GM15510 (cell line): ENCODE data around the gene HAPLN3.

ENCODE experiments used
- POLR2A ChIP-seq: IDR thresholded peaks from 3 replicates; pipeline ENCODE4 v1.6.1; 2011; ENCODE audit warnings: borderline replicate concordance; ENCODE audit not compliant: insufficient read length; ENCODE audit errors: extremely low read depth

HAPLN3 gene

GRCh38 chr15:88860212-88860611 lies 35.1 kb downstream of the HAPLN3 start:
- no peak for TF ChIP-seq POLR2A

DNA sequence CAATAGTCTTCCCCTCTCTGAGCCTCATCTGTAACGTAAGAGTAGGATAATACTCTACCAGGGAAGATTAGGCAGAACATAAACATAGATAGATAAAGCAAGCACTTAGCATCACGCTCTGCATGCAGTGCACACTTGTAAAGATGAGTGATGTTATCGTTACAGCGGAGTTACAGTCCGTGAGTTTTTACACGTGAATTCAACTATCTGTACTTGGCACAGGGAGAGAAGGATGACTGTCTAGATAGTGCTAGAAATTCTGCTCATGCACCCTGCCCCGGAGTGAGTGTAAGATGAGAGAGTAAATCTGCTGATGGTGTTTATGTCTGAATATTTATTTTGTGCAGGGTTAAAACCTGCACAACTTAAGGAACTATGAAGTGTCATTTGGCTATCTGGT lies 35.8 kb downstream of the HAPLN3 start:
- no peak for TF ChIP-seq POLR2A

GRCh38 chr15:88858934-88859333 lies 36.4 kb downstream of the HAPLN3 start:
- TF ChIP-seq POLR2A, result no peak

DNA sequence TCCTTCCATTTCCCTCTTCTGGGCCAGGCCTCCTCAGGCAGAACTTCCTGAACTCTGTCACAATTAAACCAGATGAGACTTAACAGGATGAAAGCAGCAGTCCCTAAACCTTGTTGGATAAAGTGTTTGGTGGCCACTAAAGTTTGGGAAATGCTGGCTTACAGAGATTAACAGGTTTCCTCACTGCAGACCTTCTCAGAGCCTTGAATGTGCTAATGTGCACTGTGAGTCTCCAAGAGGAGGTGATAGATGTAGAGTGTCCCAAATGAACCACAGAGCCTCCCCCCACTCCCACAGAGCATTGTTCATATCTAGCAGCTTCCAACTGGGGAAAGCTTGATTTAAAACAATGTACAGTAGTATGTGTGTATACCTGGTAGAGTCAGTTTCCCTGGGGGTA lies 42.9 kb downstream of the HAPLN3 start:
- TF ChIP-seq POLR2A, result no peak

GRCh38 chr15:88849376-88850072 lies 45.8 kb downstream of the HAPLN3 start:
- TF ChIP-seq POLR2A, result no peak

- no peak for TF ChIP-seq POLR2A
These were observed 47.1 kb downstream of the HAPLN3 start for GRCh38 chr15:88848203-88848602.

GRCh38 chr15:88847144-88847543 lies 48.2 kb downstream of the HAPLN3 start:
- no peak for TF ChIP-seq POLR2A

DNA sequence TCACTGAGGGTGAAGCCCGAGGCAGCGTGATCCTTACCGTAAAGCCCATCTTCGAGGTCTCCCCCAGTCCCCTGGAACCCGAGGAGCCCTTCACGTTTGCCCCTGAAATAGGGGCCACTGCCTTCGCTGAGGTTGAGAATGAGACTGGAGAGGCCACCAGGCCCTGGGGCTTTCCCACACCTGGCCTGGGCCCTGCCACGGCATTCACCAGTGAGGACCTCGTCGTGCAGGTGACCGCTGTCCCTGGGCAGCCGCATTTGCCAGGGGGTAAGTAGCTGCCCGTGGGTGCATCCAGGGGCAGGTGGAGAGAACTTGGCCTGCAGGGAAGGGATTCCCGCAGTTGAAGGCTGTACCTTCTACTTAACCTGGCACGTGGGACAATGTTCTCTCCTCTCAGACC lies 49.7 kb downstream of the HAPLN3 start:
- no peak for TF ChIP-seq POLR2A

GRCh38 chr15:88844749-88845386 lies 50.5 kb downstream of the HAPLN3 start:
- no peak for TF ChIP-seq POLR2A

DNA sequence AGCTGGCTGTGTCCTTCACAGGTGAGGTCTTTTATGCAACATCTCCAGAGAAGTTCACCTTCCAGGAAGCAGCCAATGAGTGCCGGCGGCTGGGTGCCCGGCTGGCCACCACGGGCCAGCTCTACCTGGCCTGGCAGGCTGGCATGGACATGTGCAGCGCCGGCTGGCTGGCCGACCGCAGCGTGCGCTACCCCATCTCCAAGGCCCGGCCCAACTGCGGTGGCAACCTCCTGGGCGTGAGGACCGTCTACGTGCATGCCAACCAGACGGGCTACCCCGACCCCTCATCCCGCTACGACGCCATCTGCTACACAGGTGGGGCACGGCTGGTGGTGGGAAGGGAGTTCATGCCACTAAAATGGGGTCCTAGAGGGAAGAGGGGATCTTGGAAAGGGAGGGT lies 52.0 kb downstream of the HAPLN3 start:
- TF ChIP-seq POLR2A, result no peak

DNA sequence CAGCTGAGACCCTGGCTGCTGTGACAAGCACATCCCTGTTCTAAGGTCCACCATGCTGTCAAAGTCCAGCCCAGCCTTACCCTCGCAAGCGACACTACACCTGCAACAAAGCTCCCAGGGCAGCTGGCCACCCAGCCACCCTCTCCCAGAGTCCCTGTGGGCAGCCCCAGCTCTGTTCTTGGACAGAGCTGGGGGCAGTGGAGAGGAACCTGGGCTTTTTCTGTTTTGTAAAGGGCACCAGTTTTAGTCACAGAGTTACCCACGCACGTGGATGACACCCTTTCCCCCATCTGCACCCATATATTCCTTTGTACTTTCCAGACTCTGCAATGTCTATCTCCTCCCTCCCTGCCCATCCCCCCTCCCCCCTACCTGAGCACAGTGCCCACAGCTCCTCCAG lies 53.2 kb downstream of the HAPLN3 start:
- no peak for TF ChIP-seq POLR2A

DNA sequence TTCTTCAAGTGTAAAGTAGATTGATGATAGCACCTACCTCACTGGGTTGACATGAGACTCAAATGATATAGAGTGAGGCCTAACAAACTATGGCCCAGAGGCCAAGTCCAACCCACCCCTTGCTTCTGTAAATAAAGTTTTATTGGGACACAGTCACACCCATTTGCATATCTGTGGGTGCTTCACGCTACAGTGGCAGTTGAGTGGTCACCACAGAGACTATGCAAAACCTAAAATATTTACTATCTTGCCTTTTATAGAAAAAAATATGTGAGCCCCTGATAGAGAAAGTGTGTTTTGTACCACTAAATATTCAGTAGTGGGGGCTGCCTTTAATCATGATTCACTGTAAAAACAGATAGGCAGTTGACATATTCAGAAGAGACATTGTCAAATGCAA lies 54.1 kb downstream of the HAPLN3 start:
- no peak for TF ChIP-seq POLR2A

DNA sequence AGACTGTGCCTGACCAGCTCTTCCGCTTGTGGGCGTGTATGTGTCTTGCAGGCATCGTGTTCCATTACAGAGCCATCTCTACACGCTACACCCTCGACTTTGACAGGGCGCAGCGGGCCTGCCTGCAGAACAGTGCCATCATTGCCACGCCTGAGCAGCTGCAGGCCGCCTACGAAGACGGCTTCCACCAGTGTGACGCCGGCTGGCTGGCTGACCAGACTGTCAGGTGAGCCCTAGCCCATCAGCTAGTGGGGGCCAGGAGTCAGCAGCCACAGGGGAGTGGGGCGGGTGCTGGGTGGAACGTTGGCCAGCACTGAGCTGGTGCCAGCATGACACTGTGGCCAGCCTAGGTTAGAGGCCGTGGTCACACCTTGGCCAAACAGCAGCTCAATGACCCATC lies 55.4 kb downstream of the HAPLN3 start:
- TF ChIP-seq POLR2A, result no peak

- no peak for TF ChIP-seq POLR2A
These were observed 56.2 kb downstream of the HAPLN3 start for GRCh38 chr15:88839146-88839545.

DNA sequence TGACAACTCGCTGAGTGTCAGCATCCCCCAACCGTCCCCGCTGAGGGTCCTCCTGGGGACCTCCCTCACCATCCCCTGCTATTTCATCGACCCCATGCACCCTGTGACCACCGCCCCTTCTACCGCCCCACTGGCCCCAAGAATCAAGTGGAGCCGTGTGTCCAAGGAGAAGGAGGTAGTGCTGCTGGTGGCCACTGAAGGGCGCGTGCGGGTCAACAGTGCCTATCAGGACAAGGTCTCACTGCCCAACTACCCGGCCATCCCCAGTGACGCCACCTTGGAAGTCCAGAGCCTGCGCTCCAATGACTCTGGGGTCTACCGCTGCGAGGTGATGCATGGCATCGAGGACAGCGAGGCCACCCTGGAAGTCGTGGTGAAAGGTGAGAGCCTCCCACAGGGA lies 56.7 kb downstream of the HAPLN3 start:
- TF ChIP-seq POLR2A, result no peak

DNA sequence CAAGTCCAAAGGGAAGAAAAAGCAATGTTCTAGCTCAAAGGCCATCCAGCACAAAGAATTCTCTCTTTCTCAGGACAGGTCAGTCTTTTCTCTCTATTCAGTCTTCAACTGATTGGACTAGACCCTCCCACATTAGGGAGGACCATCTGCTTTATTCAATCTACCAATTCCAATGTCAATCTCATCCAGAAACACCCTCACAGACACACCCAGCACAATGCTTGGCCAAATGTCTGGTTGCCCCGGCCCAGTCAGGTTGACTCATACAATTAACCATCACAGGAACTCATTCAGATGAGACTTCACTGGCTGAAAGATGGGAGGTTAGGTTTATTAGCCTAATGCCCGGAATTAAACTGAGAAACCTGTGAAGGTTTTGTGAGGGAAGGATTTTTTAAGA lies 59.7 kb downstream of the HAPLN3 start:
- TF ChIP-seq POLR2A, result no peak
